ENCODE results near the gene SEC63.
A peak's percentile ranks its signal among the peaks of the same experiment; 100 is the strongest.

The SEC63 gene

DNA sequence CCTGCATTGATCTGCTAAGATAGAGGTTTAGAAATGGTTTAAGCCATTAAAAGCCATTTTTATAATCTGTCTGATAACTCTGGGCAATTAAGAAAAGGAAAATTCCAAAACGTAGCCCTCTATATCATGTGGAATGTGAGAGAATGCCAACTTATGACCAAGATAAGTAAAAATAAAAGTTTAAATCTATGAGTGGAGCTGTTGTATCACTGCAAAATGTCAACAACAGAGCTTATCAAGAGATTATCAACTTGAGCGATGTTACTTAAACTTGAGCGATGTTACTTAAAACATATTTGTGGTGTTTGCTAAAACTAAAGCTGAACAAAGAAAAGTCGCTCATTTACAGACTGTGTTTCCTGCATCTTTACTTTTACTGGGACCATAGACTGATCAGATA is 87.0 kb downstream of the SEC63 start:
- ChIA-PET CTCF (interaction anchor here (0.6 kb wide), 1 partner anchor 47 kb away, joined by 3 read pairs; no protein-coding TSS in a partner anchor), POLR2A (no interaction called here)
- DNase-seq (ENCODE audit: extremely low spot score): no peak
- no peak for TF ChIP-seq HDGF (IDR thresholded peaks at IDR 0.05; ENCODE audit: borderline replicate concordance)
- TF ChIP-seq ELF4 (IDR thresholded peaks at IDR 0.05): no peak
- TF ChIP-seq ARNT (IDR thresholded peaks at IDR 0.05): no peak
- no peak for TF ChIP-seq FOXM1 (IDR thresholded peaks at IDR 0.05; ENCODE audit: borderline replicate concordance)
- TF ChIP-seq BHLHE40 (IDR thresholded peaks at IDR 0.05; ENCODE audit: borderline replicate concordance): no peak
- TF ChIP-seq LEF1 (IDR thresholded peaks at IDR 0.05; ENCODE audit: borderline replicate concordance): no peak
- TF ChIP-seq NFRKB (IDR thresholded peaks at IDR 0.05): no peak
- TF ChIP-seq SUZ12 (IDR thresholded peaks at IDR 0.05): no peak
- TF ChIP-seq L3MBTL2 (conservative IDR thresholded peaks at IDR 0.05): no peak
- no peak for TF ChIP-seq ZNF384 (IDR thresholded peaks at IDR 0.05)
- no peak for TF ChIP-seq SP1 (IDR thresholded peaks at IDR 0.05)
- no peak for TF ChIP-seq FOXK2 (IDR thresholded peaks at IDR 0.05)

DNA sequence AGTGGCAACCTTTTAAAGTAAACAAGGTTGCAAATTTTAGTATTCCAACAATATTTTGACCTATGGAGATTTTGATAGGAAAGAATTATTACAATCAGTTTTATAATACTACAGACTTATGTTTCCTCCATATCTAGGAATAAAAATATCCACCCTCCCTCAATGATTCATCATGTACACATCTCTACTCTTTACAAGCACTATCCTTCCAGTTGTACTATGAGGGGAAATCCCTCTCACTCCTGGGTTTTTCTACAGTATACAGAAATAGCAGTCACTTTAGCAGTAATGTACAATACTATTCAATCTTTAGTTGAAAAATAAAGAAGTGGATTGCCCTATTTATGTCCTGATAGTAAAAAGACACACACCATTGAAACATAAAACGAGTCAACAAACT is 87.6 kb downstream of the SEC63 start:
- POLR2A ChIA-PET: no interaction called here

DNA sequence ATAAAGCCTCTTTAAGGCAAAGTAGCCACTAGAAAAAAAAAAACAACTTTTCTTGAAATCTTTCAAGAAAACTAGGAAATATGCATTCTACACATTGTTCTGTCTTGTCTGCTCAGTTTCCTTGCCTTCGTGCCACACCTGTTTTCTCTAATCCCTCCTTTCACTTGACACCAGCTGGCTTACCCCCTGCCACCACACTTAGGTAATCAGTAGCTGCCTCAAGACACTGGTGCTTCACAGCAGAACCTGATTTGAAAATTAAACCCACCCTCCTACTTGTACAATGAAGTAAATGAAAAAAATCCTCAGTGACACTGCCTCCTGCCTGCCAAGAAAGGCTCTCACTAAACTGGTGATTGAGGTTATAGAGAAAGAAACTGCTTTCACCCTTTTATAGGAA is 88.1 kb downstream of the SEC63 start:
- no peak for TF ChIP-seq HDGF (IDR thresholded peaks at IDR 0.05; ENCODE audit: borderline replicate concordance)
- no peak for TF ChIP-seq ELF4 (IDR thresholded peaks at IDR 0.05)
- TF ChIP-seq FOXK2 (IDR thresholded peaks at IDR 0.05): no peak
- POLR2A ChIA-PET: no interaction called here
- no peak for DNase-seq (ENCODE audit: extremely low spot score)
- CTCF ChIA-PET: interaction anchor here (0.6 kb wide), 1 partner anchor 241 kb away, joined by 3 read pairs; no protein-coding TSS in a partner anchor

More for the DNA sequence above, 87.6 kb downstream of the SEC63 start:
- TF ChIP-seq, protein P1, sequence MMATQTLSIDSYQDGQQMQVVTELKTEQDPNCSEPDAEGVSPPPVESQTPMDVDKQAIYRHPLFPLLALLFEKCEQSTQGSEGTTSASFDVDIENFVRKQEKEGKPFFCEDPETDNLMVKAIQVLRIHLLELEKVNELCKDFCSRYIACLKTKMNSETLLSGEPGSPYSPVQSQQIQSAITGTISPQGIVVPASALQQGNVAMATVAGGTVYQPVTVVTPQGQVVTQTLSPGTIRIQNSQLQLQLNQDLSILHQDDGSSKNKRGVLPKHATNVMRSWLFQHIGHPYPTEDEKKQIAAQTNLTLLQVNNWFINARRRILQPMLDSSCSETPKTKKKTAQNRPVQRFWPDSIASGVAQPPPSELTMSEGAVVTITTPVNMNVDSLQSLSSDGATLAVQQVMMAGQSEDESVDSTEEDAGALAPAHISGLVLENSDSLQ (IDR thresholded peaks at IDR 0.05): no peak
- no peak for TF ChIP-seq SP1 (IDR thresholded peaks at IDR 0.05)
- TF ChIP-seq FOXA1 (IDR thresholded peaks at IDR 0.05): no peak
- no peak for TF ChIP-seq HDGF (IDR thresholded peaks at IDR 0.05; ENCODE audit: borderline replicate concordance)
- no peak for TF ChIP-seq FOXK2 (IDR thresholded peaks at IDR 0.05)
- no peak for TF ChIP-seq L3MBTL2 (conservative IDR thresholded peaks at IDR 0.05)
- no peak for TF ChIP-seq CTBP1 (IDR thresholded peaks at IDR 0.05; ENCODE audit: borderline replicate concordance)
- TF ChIP-seq TARDBP (IDR thresholded peaks at IDR 0.05): no peak
- TF ChIP-seq LEF1 (IDR thresholded peaks at IDR 0.05; ENCODE audit: borderline replicate concordance): no peak
- TF ChIP-seq SUZ12 (IDR thresholded peaks at IDR 0.05): no peak
- TF ChIP-seq ELF4 (IDR thresholded peaks at IDR 0.05): no peak
- TF ChIP-seq ZNF384 (IDR thresholded peaks at IDR 0.05): no peak
- no peak for TF ChIP-seq NFRKB (IDR thresholded peaks at IDR 0.05)
- no peak for TF ChIP-seq ARNT (IDR thresholded peaks at IDR 0.05)
- TF ChIP-seq FOXM1 (IDR thresholded peaks at IDR 0.05; ENCODE audit: borderline replicate concordance): no peak
- TF ChIP-seq BHLHE40 (IDR thresholded peaks at IDR 0.05; ENCODE audit: borderline replicate concordance): no peak
- CTCF ChIA-PET: interaction anchor here (0.6 kb wide), 1 partner anchor 242 kb away, joined by 3 read pairs; no protein-coding TSS in a partner anchor
- no peak for DNase-seq (ENCODE audit: extremely low spot score)

DNA sequence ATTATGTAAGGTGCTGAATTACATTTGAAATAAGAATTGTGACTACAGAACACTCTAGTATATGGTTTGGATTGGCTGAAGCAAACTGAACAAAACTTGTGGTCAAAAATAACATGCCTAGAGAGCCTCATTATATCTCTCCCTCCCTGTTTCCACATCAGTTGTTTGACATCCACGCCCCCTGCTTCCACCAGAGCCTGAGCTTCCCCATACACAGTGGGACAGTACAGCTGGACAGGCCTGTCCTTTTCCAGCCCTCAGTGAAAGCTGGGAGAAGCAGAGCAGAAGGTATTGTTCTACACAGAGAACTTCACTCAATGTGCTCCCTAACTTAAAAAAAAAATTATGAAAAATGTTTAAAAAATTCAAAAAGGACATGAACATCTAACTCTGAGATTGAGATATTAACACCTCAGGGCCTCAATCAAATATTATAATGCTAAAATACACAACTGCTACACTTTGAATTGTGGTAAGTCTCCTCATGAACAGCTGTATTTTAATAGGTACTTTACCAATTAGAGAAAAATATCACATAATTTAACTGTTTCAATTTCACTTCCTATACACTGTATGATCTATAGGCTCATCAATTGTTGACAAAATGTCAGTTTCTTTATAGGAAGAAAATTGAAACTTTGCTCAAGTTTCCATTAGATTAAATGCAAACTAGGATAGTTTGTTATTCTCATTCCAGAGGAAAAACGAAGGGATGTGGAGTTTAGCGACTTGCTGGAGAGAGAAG is 89.0 kb downstream of the SEC63 start:
- no peak for DNase-seq (ENCODE audit: extremely low spot score)
- ChIA-PET CTCF (interaction anchor here (0.6 kb wide), 1 partner anchor 16 kb away, joined by 6 read pairs; no protein-coding TSS in a partner anchor), POLR2A (no interaction called here)
- no peak for TF ChIP-seq HDGF (IDR thresholded peaks at IDR 0.05; ENCODE audit: borderline replicate concordance)

DNA sequence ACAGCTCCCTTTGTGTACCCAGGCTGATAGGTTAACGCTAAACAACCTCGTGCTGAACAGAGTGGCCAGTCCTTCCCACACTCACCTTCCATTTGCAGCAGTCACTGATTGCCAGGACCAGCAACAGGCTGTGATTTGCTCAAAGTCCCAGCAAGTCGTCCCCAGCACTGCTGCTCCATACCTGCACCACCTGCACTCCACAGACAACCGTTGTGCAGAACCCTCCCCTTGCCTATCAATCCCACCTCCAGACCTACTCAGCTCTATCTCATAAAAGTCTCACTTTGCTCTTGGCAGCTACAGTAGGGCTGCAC is 90.7 kb downstream of the SEC63 start:
- no peak for TF ChIP-seq ELF4 (IDR thresholded peaks at IDR 0.05)
- no peak for TF ChIP-seq L3MBTL2 (conservative IDR thresholded peaks at IDR 0.05)
- no peak for TF ChIP-seq FOXM1 (IDR thresholded peaks at IDR 0.05; ENCODE audit: borderline replicate concordance)
- no peak for TF ChIP-seq FOXA1 (IDR thresholded peaks at IDR 0.05)
- no peak for TF ChIP-seq SP1 (IDR thresholded peaks at IDR 0.05)
- TF ChIP-seq HDGF (IDR thresholded peaks at IDR 0.05; ENCODE audit: borderline replicate concordance): no peak
- ChIA-PET CTCF (interaction anchor here (0.5 to 1.1 kb wide), 14 partner anchors 10 to 208 kb away, joined by 3 to 5 read pairs (median 3); no protein-coding TSS in a partner anchor), POLR2A (interaction anchor here (1.0 kb wide), 1 partner anchor 90 kb away, joined by 4 read pairs; no protein-coding TSS in a partner anchor)
- no peak for DNase-seq (ENCODE audit: extremely low spot score)

DNA sequence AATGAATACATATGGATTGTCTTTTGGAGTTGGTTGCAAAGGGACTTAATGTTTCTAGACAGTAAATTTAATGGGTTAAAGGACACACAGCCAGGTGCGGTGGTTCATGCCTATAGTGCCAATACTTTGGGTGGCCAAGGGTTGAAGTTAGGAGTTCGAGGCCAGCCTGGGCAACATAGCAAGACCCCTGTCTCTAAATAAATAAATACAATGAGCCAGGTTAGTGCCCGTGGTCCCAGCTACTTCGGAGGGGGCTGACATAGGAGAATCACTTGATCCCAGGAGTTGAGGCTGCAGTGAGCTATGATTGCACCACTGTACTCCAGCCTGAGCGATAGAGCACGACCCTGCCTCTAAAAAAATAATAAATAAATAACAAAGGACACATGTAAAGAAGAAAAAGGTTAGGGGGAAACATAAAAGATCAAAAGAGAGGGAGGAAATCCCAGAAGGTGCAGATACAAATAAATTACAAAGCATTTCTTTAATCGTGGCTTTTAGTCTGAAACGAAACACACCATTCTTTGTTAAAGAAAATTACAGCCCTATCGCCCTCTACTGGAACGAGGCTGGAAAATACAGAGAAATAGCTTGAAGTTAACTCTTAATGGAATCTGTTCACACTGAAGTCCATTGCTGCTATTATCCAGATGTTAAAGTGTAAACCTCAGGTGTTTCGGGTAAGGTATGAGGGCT is 91.3 kb downstream of the SEC63 start:
- TF ChIP-seq FOXA1 (IDR thresholded peaks at IDR 0.05) (no peak), LEF1 (IDR thresholded peaks at IDR 0.05; ENCODE audit: borderline replicate concordance) (no peak), BHLHE40 (IDR thresholded peaks at IDR 0.05; ENCODE audit: borderline replicate concordance) (no peak), ELF4 (IDR thresholded peaks at IDR 0.05) (no peak), HDGF (IDR thresholded peaks at IDR 0.05; ENCODE audit: borderline replicate concordance) (no peak)
- TF ChIP-seq, protein P1 (IDR thresholded peaks at IDR 0.05): no peak
- CTCF ChIA-PET: interaction anchor here (0.5 to 1.1 kb wide), 20 partner anchors 10 to 1519 kb away, joined by 3 to 6 read pairs (median 3); no protein-coding TSS in a partner anchor
- peak; percentile 41 for DNase-seq (ENCODE audit: extremely low spot score)
- POLR2A ChIA-PET: interaction anchor here (1.0 kb wide), 1 partner anchor 90 kb away, joined by 4 read pairs; no protein-coding TSS in a partner anchor
